ENCODE data around the gene PRKN.
"Not testable (repeated sequence)": the region's sequence is repeated elsewhere in the genome, so short reads cannot be mapped to it uniquely, and the experiment has no call there.

PRKN gene

DNA sequence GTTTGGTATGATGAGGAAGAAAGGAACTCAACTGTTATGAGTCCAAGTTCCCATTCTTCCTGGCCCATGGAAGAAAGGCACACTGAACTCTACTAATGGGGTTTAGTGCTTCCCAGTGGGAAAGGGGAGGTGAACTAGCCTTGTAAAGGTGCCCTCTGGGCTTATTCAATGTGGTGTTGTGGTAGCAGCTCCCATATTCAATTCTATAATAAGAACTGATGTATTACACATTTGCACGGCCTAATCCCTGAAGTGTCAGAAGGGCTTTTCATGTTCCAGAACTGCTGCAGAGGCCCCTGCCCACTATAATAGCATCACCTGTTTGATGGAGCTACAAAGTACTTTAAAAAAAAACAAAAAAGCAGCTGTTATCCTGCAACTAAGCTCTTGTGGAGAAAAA lies 17.1 kb downstream of the PRKN start:
- DNase-seq = no peak

DNA sequence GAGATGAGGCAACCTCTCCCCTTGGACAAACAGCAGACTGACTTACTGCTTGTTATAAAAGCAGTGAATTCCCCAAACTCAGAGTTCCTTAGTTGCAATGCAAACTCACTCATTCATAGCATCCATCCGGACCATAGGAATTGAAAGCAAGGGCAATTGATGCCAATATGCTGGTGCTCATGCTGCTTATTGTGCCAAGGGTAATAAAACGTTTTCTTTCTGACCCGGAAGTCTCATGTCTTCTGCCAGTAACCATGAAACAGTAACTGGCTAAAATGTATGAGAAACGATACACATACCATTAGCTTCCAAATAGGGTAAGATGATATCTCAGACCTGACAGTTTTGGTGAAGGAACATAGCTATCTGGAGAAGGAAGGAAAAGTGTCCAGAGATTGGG lies 18.1 kb downstream of the PRKN start:
- DNase-seq = no peak

DNA sequence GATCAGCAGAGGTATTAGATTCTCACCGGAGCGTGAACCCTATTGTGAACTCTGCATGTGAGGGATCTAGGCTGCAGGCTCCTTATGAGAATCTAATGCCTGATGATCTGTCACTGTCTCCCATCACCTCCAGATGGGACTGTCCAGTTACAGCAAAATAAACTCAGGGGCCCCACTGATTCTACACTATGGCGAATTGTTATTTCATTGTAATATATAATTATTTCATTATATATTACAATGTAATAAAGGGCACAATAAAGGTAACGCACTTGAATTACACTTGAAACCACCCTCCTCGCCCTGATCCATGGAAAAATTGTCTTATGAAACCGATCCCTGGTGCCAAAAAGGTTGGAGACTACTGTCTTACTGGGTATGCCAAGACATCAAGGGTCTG lies 18.6 kb downstream of the PRKN start:
- DNase-seq = no peak

DNA sequence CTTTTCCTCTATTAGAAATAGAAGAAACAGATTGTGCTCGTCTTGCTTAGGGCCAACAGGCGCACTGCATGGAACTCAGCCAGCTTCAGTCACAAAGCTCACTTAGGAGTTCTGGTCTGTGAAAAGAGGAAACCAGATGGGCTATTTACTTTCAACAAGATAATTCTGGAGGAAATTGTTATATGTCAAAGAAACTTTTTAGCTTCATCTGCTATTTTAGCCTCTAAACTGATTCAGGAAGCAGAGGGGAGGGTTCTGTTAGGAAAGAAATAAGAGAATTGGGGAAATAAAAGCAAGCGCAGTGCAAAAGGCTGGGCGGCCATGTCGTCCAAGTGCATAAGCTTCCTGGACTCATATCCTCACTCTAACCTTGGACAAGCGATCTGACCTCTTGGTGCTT lies 21.3 kb downstream of the PRKN start:
- no peak for DNase-seq

DNA sequence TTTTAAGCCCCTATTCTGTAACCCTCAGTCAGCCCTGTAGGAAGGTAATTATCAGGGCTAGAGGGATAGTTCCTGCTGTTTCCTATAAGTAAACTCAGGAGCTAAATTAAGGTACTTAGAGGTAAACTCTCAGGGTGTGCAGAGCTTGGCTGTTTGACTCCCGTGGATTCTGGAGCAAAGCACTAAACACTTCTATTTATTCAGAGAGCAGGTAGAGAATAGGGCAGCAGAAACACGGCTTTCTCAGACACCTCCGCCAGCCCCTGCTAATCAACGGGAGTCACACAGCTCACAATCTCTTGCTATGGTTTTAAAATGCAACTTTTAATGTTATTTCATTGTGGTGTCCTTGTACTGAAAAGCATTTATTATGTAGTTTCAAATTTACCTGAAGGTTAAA lies 21.8 kb downstream of the PRKN start:
- DNase-seq = no peak

DNA sequence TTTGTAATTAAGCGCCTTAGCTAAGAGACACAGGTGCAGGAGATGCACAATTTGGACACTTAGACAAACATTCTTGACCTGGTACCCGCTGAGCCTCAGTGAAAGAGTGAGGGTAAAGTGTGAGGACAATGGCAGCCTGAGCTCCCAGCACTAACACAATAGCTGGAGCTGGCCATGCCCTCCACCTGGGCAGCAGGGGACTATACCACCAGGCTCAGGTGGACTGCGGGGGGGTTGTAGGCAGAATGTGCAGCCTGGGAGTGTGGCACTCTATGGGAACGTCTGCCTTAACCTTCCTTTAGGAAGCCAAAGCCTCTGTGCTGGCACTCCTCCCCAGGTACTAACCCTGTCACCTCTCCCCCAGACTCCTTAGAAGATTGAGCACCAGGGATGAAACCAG lies 23.6 kb downstream of the PRKN start:
- DNase-seq = no peak

DNA sequence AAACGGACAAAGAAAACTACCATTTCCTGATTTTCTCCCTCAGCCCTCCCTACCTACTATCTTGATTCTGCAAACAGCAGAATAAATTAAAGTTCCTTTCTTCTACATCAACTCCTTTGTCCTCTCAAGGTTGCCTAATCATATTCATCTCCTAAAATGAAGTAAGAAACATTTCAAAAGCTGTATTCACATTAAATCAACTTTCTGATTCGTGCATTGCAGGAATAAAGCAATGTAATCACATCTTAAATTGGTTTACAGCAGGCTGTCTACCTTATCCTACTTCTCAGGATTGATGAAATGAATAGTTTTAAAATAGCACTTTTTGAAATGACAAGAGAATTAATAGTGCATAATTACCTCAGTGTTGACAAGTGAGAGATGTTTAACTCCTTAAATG lies 25.1 kb downstream of the PRKN start:
- DNase-seq = no peak

DNA sequence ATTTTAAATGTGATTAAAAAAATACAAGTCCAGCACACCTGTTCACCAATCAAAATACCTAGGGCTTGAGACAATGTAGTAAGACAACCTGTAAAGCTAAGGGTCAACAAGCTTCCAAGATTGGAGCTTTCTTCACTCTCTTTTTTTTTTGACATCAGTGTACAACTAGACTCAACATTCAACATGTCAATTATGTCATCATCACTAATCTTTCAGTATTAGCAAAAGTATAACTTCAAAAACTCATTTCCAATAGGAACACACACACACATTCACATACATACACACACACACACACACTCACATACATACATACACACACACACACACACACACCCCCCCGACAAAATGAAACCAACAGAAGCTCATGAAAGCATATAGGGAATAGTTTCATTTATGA lies 26.0 kb downstream of the PRKN start:
- no peak for DNase-seq

DNA sequence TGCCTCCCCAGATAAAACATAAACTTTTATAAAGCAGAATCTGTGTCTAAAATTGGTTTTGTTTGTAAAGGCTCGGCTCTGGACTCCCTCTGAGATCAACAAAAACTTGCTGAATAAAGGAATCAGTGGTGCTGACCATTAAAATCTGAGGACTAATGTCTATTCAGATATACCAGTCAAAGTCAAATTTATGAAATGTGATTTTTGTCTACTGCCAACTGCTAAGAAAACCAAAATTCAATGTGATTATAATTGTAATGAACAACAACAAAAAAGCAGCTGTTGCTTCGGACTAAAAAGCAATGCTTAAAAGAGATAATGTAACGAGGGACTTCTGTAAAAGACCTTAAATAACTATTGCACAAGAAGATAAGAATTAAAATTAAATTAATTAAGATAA lies 26.6 kb downstream of the PRKN start:
- no peak for DNase-seq

DNA sequence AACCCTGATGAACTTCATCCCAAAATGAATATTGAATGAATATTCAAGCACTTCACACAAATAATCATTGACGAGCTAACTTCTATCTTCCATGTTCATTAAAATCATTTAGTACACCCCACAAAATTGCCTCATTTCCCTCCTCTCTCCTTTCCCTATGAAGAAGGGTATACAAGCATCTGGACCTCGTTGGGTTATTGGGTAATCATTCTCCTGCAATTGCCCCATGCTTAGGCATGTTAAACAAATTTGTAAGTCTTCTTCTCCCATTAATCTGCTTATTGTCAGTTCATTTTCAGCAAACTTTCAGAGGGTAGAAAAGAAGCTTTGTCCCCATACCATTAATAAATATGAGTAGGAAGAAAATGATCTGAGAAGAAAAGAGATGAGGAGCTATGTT lies 27.6 kb downstream of the PRKN start:
- DNase-seq = no peak

DNA sequence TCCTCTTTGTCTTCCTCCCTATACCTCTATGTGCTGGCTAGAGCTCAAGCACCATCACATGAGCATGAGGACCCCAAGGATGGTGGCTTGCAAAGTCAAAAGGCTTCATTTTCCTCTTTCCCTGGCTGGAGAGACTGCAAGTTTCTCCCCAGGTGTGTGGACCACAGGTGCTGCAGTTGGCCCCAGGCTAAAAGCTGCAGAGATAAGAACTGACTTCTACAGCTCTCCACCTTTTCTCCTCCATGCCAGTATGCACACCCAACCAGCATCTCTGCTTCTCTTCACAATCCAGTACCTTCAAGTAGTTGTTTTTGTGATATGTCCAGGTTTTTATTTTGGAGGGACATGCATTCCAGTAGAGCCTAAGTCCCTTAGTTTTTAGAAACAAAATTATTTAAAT lies 29.1 kb downstream of the PRKN start:
- DNase-seq = no peak

DNA sequence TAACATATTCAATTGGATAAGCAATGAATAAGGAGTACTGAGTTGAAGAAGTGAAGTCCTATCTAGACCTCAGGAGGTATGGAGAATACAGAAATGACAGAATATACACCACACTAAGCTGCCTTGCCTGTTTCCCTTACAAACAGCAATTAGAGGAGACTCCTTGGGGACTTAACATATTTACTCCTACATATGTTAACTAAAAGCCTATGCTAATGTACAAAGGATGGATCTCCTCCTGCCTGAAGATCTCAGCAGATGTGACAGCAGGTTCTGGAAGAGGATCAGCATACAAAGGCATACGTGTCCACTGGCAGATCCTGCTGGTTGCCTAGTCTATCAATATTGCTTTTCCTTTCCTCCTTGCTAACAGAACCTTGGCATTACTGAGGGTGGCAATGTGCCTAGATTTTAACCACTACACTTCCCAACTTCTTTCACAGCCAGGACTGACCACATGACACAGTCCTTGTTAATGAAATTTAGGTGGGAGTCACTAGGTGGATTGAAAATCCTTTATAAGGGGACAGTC lies 29.6 kb downstream of the PRKN start:
- no peak for DNase-seq

DNA sequence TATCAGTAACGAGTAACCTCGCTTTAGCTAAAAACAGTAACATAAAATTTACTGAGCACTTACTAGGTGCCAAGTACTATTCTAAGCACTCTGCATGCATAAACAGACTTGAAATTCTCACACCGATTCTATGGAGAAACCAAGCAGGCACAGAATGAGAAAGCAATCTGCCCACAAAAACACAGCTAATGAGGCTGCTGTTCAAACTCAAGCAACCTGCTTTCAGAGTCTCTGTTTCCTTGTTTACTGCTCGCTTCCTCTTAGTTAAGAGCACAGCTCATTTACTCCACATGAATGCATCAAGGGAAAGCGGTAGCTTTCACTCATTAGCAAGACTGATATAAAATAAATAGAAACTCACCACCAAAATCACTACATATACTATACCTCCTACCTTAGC lies 37.4 kb downstream of the PRKN start:
- DNase-seq = no peak

DNA sequence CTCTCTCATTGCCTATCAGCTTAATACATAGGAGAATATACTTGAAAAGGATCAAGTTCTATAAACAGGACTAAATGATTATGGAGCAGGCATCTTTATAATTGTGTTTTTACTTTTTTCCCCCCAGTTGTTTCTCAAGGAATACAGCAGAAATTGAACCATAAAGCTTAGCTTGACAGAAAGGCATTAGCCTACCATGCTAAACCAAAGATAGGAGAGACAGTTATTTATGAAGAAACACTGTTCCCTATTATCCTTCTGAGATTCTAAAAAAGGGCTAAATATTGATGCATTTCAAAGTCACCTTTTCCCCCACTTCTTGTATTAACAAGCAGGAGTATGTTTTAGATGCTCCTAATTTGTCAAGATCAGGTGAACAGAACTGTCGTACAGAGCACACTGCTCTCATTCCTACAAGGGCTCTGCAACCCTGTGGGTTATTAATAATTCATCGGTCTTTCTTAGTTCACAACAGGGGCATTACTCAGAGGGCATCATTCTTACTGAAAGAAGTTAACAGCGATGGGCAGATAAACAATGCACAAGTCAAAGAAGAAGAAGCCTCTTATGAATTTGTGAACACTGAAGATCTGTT lies 38.7 kb downstream of the PRKN start:
- DNase-seq = no peak

DNA sequence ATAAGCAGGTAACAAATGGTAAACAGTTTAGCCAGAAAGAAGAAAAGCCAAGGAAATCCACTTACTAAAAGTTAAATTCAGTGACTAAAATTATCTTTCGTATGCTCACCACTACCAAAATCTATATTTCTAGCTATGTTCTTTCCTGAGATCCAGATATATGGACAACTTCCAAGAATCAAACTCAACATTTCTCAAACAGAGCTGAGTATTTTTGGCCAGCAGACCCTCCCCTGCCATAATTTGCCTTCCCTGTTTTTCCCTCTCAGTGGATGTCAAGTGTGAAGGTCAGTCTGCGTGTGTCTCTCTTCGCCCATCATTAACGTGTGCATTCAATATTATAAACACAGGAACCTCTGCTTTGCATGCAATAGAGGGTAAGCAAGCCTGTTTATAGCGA lies 42.0 kb downstream of the PRKN start:
- DNase-seq = no peak

DNA sequence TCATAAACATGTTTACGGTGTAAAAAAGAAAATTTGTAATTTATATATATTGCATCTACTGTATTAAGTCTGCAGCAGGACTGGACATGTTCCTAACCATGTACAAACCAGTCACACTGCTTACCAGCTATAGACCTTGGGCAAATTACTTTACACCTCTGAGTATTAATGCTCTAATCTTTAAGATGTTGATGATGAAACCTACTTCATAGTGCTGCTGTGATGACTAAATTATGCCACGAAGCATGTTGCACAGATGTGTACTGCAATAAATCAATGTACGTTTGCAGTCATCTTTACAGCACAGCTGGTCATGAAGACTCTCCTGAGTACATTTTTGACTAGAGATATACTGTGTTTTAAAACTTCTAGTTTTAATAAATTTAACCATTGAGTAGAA lies 42.6 kb downstream of the PRKN start:
- DNase-seq = no peak

DNA sequence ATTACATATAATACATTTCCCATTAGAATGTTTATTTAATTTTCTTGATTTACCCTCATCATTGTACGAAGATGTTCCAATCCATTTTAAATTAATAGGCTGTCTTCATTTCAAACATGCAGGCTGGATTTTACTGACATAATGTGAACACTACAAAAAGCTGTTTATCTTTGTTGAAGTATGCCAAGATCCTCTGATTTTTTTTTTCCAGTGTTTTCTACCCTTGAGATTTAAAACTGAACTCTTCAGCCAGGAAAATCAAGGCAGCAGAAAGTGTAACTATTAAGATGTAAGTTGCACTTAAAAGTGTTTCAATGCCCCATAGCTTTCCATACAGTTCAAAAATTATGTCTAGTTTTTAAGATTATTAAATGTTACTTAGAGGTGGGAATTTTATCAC lies 43.5 kb downstream of the PRKN start:
- no peak for DNase-seq

DNA sequence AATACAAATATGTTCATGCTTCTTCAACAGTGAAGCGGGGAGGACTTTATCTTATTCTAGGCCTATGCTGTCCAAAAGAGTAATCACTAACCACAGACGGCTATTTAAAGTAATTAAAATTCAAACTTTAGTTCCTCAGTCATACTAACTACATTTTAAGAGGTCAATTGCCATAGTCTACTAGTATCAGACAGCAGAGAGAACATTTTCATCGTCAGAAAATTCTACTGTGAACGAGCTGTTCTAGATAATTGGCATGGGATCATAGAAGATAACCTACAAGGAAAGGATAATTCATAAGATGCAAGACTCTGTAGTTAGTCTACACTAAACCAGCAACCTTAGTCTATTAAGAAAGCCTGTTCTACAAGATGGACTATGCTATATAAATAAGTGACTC lies 44.4 kb downstream of the PRKN start:
- no peak for DNase-seq

DNA sequence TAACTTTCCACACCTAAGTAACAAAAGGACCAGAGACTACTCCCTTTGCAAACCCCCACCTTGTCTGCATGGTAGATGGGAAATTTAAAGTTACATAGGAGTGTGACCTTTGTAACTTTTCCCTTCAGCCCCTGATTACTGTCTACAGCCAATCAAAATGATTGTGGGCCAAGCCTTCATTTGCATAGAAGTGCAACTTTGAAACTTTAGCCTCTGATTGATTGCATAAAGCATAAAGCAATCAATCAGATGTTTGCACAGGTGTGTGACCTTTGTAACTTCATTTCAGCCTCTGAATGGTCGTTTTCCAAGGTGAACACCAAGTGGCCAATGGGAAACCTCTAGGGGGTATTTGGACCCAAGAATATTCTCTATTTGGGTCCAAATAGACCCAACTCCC lies 46.1 kb downstream of the PRKN start:
- DNase-seq = no peak

DNA sequence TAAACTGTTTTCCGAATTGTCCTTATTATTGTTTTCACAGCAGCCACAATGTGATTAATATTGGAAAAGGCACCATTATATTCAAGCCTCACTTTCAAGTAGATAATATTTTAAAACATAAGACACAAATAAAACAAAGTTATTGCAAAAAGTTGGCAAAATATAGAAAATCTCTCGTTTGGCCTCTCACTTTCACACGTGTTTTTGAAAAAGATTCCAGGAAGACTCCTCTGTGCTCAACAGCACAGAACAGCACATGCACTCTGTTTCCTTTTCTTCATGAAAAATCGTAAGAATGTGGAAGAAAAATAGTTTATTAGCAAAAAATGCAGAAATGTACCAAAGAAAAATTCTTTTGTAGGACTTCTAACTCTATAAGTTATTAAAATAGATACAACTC lies 46.7 kb downstream of the PRKN start:
- no peak for DNase-seq

DNA sequence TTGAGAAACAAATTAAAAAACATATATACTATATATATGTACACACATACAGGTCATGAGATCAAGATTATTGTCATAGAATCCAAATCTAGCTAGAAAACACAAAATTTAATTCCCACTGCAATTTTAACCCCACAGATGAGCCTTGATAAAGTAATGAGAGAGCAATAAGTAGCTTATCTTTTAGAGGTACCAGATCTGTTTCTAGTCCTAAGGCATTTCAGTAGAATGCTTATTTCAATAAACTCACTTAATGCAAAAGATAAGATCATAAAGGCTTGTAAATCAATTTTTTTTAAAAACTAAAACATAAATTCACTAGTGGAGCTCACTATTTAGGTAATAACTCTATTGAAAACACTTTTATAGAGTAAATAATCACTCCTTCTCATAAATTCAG lies 47.2 kb downstream of the PRKN start:
- no peak for DNase-seq

DNA sequence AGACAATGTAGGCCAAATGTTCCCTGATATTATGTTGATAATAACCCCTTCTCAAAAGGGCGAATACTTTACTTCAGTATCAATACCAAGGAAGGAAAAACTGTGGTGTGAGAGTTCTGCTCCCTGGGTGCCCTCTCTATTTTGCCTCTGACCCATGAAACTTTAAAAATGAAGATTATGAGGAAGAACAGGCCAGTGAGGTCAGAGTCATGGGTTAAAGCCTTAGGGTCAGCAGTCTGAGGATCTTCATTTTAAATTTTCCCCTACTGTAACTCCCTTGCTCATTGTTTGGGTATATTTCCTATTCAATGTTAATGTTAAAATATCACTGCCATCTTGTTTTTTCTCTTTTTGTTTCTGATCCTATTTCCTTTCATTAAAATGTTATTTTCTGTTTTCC lies 47.9 kb downstream of the PRKN start:
- no peak for DNase-seq

DNA sequence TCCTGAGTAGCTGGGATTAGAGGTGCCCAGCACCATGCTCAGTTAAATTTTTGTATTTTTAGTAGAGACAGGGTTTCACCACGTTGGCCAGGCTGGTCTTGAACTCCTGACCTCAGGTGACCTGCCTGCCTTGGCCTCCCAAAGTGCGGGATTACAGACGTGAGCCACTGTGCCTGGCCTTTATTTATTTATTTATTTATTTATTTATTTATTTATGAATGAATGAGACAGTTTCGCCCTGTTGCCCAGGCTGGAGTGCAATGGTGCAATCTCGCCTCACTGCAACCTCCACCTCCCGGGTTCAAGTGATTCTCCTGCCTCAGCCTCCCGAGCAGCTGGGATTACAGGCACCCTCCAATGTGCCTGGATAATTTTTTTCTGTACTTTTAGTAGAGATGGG lies 48.7 kb downstream of the PRKN start:
- not testable (repeated sequence) for DNase-seq

DNA sequence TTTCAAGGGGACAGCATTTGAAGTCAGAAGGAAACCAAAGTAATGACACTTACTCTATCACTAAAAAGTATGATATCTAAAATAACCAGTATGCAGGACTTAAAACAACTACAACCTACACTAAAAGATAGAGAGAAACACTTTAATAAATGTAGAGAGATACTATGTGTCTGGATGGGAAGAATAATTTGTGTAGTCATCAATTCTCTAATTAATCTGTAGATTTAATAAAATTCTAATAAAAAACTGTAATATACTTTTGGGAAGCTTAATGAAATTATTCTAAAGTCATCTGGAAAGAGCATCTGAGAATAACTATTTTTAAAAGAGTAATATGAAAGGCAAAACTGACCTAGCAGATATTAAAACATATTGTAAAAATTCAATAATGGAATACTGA lies 52.1 kb downstream of the PRKN start:
- DNase-seq = no peak

DNA sequence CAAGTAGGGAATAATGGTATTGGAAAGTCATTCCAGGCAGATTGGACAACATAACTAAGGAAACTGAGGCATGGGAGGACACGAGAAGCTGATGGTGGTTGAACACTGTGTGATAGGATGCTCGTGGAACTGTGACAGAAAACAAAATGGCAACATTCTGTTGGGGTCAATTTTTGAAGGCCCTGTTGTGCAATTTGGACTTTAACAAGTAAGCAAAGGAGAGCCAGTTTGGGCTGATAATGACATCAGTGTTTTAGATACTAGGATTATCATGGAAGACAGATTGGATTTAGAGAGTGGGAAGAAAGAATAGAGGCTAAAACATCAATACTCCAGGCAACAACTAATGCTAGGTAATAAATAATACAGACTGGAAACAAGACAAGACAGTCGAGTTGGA lies 53.1 kb downstream of the PRKN start:
- DNase-seq = no peak
